Measurements from ENCODE around the gene COMMD3.

GRCh38 chr10:22349755-22350154 lies 33.6 kb downstream of the COMMD3 start:
- TF ChIP-seq CTCF (conservative IDR thresholded peaks at IDR 0.05; ENCODE audit: low read length) (no peak), EZH2phosphoT487 (IDR thresholded peaks at IDR 0.05; ENCODE audit: borderline replicate concordance) (no peak)

Data from Loucy (cell line).